Measurements from ENCODE around the gene FITM1. TPM values are rescaled to one million over a fixed set of nuclear protein-coding genes. Genes with fewer than 3 reads are reported as not detected.

Gene FITM1
- total RNA-seq, 2 donors from 2014 or later: 0.85 to 1.5 TPM

- no peaks in the 10 kb centered on the region for H3K27me3 ChIP-seq
- peak overlapping the region; percentile 80 for H3K4me3 ChIP-seq
- no peak for TF ChIP-seq CTCF (IDR thresholded peaks at IDR 0.05)
- peak overlapping the region; percentile 98 for H3K27ac ChIP-seq
- peaks cover 2% of the 10 kb centered on the region for H3K36me3 ChIP-seq
- peaks cover 6% of the 10 kb centered on the region for H3K4me1 ChIP-seq
- intact Hi-C loops (cut with DNase I): no loop called here
- peak overlapping the region; percentile 80 to 100 for H3K9ac ChIP-seq (ENCODE audit: low read depth in 2 of 2, low read length in 2 of 2)
- no peak for DNase-seq
- no peaks in the 10 kb centered on the region for H3K9me3 ChIP-seq
These were observed 17.1 kb upstream of the FITM1 start for GRCh38 chr14:24113379-24113800.

- TF ChIP-seq CTCF (IDR thresholded peaks at IDR 0.05): no peak
- no peaks in the 10 kb centered on the region for H3K9me3 ChIP-seq
- intact Hi-C loops (cut with DNase I): loop anchor here (2.0 kb wide), 1 partner anchor 27 kb away; the partner anchor contains the start of gene EMC9
- peaks cover 6% of the 10 kb centered on the region for H3K4me1 ChIP-seq
- peak overlapping the region; percentile 98 for H3K27ac ChIP-seq
- H3K9ac ChIP-seq (ENCODE audit: low read depth in 2 of 2, low read length in 2 of 2): peak overlapping the region; percentile 80 to 100
- H3K36me3 ChIP-seq: peaks cover 8% of the 10 kb centered on the region
- peak; percentile 94 for DNase-seq
- H3K27me3 ChIP-seq: no peaks in the 10 kb centered on the region
- H3K4me3 ChIP-seq: peak overlapping the region; percentile 80
These were observed 16.5 kb upstream of the FITM1 start for GRCh38 chr14:24113801-24114531.

GRCh38 chr14:24114532-24115421, 15.7 kb upstream of the FITM1 start, which contains the start of the genes DCAF11 and NRL:
TSS of gene DCAF11 (plus strand) at chr14:24114777. CDS start at chr14:24115595, 818 bp downstream.
TSS of gene NRL (minus strand) at chr14:24114949. CDS start at chr14:24082848, 32,101 bp downstream.
- Histone ChIP-seq H3K27ac (peak within 1 kb of the TSS; percentile 98), H3K9ac (ENCODE audit: low read depth in 2 of 2, low read length in 2 of 2) (peak within 1 kb of the TSS; percentile 90 to 100), H3K27me3 (no peaks in the 10 kb centered on the region), H3K4me3 (peak within 1 kb of the TSS; percentile 80), H3K4me1 (peaks cover 6% of the 10 kb centered on the region), H3K36me3 (peaks cover 14% of the 10 kb centered on the region), H3K9me3 (no peaks in the 10 kb centered on the region)
- no peak for TF ChIP-seq CTCF (IDR thresholded peaks at IDR 0.05)
- intact Hi-C loops (cut with DNase I): loop anchor here (2.0 kb wide), 1 partner anchor 26 kb away; the partner anchor contains the start of gene EMC9
- peak; percentile 99 for DNase-seq

- peak overlapping the region; percentile 90 to 100 for H3K9ac ChIP-seq (ENCODE audit: low read depth in 2 of 2, low read length in 2 of 2)
- H3K27me3 ChIP-seq: no peaks in the 10 kb centered on the region
- H3K36me3 ChIP-seq: peaks cover 17% of the 10 kb centered on the region
- H3K9me3 ChIP-seq: no peaks in the 10 kb centered on the region
- intact Hi-C loops (cut with DNase I): loop anchor here (2.0 kb wide), 1 partner anchor 25 kb away; the partner anchor contains the start of gene EMC9
- H3K4me3 ChIP-seq: peak overlapping the region; percentile 80
- no peak for DNase-seq
- peaks cover 6% of the 10 kb centered on the region for H3K4me1 ChIP-seq
- peak overlapping the region; percentile 98 for H3K27ac ChIP-seq
- no peak for TF ChIP-seq CTCF (IDR thresholded peaks at IDR 0.05)
These were observed 14.9 kb upstream of the FITM1 start for GRCh38 chr14:24115422-24116127.

Measured in colonic mucosa (tissue), 4 donors.